Activated naive CD4-positive, alpha-beta T cell treated with Interleukin-2 at 50 U/mL for 16 hours (primary cell): ENCODE measurements around the gene NTNG2.

Source experiments
- DNase-seq: peaks from one replicate; pipeline ENCODE4 v3.0.0-alpha.2; 2020

The NTNG2 gene

DNA sequence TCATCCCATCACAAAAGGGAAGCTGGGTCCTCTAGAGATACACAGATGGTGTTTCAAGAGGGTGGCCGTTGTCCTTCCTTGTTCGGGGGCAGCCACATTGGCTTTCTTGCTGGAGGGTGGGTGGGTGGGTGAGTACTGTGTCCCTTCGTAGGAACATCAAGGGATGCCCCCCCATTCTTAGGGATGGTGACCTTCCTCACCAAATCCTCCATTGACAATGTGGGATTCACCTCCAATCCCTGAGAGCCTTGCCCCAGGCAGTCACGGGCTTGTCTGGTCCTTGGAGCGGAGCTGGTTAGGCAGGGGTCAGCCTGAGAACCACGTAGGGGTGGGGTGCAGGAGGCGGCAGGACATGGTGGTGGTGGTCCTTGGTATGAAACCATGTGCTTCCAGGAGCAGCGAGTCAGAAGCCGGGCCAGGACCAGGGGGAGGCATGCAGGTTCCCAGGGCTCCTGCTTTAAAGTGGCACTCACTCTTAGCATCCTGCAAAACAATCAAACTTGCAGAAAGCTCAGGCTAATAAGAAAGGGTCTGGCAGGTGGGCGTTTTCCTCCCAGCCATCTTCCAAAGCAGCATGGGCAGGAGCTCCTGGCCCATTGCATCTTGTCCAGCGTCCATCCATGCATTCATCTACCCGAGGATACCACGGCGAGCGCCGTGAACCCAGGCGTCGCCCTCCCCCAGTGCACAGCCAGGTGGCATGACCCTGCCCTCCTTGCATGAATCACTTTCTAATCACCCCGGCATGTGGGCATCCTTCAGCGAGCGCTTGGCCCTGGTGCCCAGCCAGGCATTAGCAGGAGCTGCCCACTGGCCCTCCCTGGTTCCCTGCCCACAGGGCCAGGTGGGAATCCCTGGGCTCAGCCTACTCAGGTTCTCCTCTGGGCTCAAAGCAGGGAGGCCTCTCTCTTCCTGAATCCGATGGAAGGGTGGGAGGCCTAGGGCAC, 76.4 kb downstream of the NTNG2 start:
- no peak for DNase-seq

DNA sequence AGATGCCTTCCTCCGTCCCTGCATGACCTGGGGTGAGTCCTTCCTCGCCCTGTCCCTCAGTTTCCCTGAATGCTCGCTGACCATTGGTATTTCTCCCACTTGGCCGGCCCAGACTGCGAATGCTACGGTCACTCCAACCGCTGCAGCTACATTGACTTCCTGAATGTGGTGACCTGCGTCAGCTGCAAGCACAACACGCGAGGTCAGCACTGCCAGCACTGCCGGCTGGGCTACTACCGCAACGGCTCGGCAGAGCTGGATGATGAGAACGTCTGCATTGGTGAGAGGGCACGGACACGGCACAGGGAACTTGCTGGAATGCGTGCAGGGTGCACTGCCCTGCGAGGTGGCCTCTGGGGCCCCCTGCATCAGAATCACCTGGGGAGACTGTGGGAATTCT, 77.1 kb downstream of the NTNG2 start:
- DNase-seq = no peak

DNA sequence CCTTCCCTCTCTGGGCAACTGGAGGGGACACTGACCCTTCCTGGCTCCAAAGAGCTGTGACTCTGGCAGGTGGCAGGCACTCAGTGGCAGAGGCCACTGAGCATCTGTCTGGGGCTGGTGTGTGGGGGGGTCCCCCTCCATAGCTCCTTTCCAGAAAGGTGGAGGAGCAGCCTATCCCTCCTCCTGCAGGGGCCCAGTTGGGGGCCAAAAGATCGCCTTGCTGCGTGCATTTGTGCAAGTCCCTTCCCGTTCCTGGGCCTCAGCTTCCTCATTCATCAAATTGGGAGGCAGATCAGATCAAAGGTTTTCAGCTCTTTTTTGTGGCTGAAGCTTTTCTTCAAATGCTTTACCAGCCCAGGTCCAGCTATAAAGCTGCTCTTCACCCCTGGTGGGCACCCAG, 77.7 kb downstream of the NTNG2 start:
- no peak for DNase-seq

DNA sequence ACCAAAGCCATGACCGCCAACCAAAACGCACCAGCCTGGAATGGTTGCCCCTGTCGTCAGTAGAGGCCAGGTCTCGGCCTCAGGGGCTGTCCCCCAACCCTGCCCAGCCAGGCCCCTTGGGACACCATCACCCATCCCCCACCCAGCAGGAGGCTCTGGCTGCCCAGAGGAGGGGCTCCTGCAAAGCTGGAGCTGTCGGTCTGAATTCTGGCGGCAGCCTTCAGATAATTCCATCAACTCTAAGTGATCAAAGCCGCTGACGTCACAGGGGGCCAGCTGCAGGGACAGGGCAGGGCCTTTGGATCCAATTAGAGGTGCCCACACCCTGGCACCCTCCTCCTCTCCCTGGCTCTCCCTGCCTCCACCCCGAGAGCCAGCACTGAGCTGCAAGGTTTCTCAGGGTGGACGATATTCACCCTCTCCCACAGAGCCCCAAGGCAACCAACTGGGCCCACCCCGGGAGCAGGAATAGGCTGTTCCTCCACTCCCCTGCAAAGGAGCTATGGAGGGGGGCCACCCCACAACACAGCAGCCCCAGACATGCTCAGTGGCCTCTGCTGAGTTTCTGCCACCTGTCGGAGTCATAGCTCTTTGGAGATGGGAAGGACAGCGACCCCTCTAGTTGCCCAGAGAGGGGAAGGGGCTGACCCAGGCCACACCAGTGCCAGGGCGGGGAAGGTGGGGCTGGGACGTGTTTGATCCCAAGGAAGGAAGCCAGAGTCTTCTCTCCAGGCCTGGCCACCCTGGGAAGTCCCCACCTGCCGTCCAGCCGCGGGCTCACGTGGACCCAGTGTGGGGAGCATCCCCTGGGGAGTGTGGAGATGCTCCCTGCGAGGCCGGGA, 78.4 kb downstream of the NTNG2 start:
- DNase-seq = no peak

DNA sequence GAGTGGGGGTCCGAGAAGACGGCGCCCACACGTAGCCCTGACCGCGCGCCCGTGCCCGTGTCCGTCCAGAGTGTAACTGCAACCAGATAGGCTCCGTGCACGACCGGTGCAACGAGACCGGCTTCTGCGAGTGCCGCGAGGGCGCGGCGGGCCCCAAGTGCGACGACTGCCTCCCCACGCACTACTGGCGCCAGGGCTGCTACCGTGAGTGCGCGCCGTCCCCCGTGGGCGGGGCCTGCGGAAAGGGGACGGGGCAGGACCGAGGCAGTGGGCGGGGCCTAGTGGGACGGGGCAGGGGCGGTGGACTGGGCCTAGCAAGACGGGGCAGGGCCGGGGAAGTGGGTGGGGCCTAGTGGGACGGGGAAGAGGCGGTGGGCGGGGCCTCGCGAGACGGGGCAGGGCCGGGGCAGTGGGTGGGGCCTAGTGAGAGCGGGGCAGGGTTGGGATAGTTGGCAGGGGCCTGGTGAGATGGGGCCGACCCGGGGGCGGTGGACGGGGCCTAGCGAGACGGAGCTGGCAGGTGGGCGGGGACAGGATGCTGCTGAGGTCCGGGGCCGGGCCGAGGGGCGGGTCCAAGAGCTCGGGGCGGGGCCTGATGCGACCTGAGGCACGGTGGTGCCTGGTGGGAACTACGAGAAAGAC, 79.1 kb downstream of the NTNG2 start:
- peak; percentile 99 for DNase-seq

DNA sequence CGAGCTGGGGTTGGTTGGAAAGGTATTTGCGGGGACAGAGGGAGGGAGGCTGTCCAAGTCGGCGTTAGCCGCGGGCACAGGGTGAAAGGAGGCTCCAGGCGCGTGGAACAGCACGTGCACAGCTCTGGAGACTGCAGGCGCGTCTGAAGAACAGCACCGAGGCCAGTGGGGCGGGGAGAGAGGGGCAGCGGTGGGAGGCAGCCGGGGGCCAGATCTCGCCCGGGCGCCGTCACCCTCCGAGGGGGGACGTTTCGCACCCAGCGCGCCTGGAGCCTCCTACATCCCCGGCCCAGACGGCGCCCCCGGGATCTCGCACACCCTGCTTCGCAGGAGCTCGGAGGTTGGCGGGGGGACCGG, 79.6 kb downstream of the NTNG2 start:
- no peak for DNase-seq

DNA sequence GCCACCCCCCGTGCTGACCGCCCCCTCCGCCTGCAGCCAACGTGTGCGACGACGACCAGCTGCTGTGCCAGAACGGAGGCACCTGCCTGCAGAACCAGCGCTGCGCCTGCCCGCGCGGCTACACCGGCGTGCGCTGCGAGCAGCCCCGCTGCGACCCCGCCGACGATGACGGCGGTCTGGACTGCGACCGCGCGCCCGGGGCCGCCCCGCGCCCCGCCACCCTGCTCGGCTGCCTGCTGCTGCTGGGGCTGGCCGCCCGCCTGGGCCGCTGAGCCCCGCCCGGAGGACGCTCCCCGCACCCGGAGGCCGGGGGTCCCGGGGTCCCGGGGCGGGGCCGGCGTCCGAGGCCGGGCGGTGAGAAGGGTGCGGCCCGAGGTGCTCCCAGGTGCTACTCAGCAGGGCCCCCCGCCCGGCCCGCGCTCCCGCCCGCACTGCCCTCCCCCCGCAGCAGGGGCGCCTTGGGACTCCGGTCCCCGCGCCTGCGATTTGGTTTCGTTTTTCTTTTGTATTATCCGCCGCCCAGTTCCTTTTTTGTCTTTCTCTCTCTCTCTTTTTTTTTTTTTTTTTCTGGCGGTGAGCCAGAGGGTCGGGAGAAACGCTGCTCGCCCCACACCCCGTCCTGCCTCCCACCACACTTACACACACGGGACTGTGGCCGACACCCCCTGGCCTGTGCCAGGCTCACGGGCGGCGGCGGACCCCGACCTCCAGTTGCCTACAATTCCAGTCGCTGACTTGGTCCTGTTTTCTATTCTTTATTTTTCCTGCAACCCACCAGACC, 80.2 kb downstream of the NTNG2 start:
- DNase-seq = peak; percentile 60

DNA sequence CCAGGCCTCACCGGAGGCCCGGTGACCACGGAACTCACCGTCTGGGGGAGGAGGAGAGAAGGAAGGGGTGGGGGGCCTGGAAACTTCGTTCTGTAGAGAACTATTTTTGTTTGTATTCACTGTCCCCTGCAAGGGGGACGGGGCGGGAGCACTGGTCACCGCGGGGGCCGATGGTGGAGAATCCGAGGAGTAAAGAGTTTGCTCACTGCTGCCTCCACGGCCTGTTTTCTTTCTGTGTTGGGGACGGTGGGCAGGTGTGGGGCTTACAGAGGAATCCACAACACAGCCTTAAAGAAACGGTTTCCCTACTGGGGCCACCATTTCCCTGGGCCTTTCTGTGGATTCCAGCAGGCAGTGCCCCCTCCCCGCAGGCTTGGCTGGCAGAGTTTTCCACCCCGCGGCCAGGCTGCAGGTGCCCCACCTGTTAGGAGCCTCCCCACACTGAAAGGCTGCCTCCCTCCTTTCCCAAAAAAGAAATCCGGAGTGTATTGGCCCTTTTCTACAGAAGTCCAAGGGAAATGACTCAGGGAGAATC, 80.8 kb downstream of the NTNG2 start:
- no peak for DNase-seq

DNA sequence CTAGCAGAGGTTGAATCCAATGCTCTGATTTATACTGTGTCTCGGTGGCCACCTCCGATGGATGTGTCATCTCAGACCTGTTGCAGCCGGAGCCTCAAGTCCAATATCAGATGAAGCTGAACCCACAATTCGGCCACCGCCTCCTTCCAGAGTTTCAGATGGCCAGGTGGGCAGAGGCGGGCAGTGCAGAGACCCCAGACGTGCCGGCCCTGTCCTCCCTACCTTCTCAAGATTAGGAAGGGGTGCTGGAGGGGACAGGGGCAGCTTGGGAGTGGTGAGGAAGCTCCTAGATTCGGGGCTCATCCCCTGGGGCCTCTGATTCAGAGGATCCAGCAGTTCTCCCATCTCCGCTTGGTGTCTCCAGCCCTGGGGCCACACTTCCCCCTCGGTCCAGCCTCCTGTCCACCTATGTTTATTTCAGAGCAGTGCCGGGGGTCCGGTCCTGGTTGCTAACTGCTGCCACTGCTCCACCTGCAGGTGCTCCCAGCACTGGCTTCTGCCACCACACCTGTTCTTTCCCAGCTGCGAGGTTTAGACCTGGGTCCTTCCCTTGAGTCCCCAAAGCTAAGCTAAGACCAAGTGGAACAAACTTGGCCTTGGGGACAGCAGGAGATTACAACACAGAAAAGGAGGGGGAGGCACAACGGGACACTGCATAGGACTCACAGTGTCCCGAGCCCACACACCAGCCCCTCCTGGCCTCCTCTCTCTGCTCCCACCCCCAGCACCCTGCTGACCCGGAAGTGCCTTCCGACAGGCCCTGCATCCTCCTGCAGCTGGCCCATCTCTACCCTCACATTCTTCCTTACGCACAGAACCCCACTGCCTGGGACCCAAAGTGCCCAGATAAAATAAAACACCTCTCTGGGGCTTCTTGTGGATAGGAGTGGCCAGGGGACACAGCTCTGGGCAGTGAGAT, 81.6 kb downstream of the NTNG2 start:
- DNase-seq = no peak

DNA sequence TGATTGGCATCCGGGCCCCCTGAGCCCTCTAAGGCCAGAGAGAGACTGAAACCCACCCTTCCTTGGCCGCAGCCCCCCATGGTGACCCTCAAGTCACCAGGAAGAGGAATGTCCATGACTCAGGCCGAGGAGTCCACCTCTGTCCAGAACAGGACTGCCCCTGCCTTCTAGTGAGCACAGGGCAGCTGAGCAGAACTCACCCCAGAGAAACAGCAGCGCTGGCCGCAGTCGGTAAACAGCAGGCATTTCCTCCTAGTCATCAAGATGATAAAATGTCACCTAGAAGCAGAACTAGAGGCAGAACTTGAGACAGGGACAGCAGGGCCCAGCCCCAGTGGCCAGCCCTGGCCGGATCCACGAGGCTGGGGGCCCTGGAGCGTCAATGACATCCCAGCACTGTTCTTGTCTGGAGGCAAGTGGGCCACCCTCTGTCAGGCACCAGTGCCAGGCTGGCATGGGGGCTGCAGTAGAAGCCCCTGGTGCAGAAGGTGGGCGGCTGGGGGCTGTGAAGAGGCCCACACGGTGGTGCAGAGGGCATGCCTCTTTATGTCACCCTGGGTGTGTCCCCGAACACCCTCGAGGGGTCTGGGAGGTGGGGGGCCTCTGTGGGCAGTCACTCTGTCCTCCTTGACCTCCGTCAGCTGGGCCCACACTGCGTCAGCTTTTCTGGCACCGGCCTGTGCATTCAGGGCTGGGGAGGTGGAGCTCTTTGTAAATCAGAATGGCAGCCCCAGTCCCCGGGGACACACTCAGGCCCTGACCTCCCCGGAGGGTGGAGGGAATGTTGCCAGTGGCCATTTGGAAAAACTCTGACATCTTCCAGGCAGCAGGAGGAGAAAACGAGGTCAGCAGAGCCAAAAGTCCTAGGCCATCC, 83.0 kb downstream of the NTNG2 start:
- DNase-seq = no peak

DNA sequence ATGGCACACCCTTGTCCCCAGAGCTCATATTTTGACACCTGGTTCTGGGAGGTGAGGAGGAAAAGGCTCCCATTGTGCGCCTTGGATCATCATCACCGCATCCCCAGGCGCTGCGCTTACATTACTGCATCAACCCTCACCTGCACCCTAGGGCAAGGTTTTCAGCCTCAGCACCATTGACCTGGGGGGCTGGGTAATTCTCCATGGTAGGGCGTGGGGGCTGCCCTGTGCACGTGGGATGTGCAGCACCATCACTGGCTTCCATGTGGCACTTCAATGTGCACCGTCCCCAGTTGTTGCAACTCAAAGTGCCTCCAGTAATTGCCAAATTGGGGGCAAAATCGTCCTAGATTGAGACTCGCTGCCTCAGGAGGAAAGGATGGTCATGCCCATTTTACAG, 83.6 kb downstream of the NTNG2 start:
- DNase-seq = no peak

DNA sequence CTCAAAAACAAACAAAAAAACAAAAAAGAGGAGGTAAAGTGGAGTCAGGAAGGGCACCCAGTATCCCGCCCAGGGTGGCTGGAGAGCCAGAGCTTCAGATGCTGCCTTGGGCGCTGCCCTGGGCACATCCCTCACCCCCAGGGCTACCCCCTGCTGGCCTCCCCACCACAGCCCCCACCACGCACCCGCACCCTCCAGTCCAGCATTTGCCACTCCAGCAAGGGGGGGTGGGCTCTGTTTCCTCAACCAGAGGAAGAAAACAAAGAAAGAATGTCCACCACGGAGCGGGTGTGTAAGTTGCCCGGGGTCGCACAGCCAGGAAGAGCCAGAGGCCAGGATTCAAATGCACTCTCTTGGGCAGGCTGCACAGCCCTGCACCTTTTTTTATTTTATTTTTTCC, 86.1 kb downstream of the NTNG2 start:
- DNase-seq = no peak

DNA sequence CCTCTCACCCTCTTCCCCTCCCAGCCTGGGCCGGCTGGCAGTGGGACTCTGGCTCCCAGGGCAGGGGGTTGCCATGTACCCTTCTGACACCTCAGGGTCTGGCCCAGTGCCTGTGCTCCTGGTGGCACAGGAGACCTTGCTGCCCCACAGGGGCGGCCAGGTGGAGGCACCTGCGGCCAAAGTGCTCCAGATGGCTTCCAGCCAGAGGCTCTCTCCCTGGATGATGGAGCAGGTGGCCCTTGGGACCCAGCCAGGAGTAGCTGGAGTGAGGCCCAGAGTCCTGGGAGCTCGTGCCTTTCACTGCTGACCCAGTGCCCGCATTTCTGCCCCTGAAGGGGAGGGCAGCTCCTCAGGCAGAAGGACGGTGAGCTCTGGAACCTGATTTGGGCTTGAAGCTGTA, 87.3 kb downstream of the NTNG2 start:
- no peak for DNase-seq

DNA sequence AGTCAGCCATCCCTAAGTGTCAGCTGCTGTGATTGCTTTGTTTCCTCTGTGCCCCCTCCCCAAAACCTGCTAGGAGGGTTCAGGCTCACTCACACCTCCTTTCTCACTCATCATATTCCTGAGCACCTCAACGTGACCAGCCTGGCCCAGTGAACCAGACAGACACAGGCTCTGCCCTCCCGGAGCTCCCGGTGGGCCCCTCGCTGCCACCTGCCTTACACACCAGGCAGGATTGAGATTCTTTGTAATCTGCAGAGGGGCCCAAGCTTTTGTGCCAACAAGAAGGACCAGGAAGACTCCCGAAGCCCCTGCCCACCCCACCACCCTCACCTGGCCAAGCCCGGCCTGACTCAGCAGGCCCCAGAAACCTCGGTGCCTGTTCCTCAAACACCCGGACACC, 87.8 kb downstream of the NTNG2 start:
- no peak for DNase-seq

DNA sequence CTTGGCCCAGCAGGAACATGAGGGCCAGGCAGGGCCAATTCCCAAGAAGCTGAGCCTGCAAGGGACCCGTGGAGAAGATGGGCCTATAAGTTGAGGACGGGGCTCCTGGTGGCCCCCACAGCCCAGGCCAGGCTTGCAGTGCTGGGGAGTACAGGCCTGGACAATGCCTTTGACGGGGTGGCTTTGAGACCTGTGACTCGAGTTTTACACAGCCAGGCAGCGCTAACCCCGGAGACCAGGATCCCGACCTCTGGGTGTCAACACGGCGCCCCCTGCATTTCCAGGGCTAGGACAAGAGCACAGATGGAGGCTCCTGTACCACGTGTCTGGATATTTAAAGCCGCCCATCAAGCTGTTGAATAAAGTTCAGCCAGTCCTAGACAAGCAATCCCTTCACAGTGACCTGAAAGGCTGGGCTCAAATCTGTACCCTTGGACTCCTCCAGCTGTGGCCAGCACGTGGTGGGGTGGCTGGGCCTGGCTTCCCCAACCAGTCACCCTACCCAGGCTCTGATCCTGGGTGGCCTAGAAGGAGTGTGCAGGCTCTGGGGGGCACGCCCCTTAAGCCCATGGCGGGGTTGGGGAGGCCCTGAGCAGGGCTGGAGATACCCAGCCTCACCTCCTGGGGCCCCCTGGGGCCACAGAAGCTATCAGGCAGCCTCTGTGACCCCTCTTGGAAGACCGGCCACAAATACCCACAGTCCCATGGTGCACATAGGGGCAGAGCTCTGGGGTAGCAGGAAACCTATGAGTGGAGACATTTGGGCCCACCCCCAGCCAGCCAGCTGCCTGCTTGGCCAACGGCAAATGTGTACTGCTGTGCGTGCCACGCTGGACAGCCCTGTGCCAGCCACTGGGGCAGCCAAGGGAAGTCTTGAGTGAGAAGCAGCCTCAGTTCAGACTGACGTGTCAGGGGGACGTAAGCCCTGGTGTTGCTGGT, 88.7 kb downstream of the NTNG2 start:
- no peak for DNase-seq

DNA sequence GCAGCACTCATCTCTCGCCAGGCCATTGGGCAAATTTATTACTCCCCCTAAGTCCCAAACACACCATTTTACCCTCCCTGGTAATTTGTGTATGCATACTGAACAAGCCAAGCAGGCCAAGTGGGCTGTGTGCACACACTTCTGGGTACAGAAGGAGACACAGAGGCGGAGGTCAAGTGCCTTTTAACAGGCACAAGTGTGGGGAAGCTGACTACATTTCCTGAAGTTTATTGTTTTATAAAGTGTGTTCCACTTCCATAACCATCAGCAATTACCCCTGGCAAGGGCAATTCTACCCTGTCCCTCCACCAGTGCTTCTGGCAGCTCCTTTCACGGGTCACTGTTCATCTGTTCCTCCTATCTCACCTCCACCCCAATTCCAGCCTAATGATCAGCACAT, 99.0 kb downstream of the NTNG2 start:
- DNase-seq = no peak

DNA sequence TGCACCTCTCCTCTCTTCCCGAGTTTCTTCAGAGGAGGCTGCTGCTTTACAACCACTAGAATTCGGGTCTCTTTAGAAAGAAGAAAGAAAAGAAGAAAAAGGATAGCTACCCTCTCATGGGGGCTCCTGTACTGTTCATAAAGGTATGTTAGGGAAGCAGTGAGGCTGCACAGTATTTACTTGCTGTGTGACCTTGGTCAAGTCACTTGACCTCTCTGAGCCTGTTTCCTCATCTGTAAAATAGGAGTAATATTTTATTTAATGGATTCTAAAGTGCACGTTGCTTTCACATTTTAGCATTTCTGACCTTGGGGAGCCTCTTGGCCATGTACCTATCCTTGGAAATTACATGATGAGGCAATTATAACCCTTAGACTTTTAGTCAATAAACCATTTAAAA, 104.2 kb downstream of the NTNG2 start:
- DNase-seq = no peak

DNA sequence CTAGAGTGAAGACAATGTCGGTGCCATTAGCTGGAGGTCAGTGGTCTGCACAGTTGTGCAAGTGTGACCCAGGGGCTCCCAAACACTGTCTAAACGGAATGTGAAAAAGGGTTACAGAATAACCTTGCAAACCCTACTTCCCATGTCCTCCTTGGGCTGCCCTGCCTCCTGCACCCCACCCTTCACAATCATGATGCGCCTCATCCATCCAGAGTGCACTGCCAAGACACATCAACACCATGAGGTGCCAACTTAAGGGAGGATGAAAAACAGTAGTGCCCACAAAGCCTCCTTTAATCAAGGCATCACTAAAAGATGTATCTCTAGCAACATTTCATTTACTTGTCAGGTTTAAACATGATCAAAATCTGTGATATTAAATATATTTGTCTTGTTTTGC, 105.8 kb downstream of the NTNG2 start:
- no peak for DNase-seq

DNA sequence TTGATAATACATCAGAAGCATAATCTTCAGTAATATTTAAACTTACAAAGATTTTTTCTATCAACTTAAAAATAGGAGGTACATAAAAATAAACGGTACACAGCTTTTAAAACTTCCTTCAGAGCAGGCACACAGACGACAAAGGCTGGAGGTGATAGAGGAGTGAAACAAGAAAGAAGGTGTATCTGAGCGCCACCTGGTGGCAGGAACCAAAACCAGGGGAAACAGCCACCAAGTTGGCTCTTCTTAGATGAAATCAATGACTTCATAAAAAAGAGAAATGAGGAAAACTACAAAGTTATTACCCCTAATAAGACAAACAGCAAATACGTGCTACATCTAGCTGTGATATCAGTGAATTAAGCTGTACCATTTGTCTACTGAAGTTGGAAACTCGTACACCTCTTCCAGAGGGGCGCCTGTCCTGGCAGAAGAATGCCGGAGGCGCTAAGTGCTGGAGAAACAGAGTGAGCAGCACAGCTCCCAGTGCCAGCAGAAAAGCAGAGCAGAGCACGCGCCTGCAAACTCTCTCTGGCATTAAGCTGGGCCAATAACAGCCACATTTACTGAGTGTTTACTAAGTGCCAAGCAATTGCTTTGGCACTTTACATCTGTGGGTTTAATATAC, 107.0 kb downstream of the NTNG2 start:
- DNase-seq = peak; percentile 67
